ENCODE measurements around the gene AKR1C2. TPM values are rescaled to one million over a fixed set of nuclear protein-coding genes. Genes with fewer than 3 reads are reported as not detected.
"Not testable (repeated sequence)": the region's sequence is repeated elsewhere in the genome, so short reads cannot be mapped to it uniquely, and the experiment has no call there.

Gene AKR1C2
- total RNA-seq, 1 donor from 2014 or later = not detected

DNA sequence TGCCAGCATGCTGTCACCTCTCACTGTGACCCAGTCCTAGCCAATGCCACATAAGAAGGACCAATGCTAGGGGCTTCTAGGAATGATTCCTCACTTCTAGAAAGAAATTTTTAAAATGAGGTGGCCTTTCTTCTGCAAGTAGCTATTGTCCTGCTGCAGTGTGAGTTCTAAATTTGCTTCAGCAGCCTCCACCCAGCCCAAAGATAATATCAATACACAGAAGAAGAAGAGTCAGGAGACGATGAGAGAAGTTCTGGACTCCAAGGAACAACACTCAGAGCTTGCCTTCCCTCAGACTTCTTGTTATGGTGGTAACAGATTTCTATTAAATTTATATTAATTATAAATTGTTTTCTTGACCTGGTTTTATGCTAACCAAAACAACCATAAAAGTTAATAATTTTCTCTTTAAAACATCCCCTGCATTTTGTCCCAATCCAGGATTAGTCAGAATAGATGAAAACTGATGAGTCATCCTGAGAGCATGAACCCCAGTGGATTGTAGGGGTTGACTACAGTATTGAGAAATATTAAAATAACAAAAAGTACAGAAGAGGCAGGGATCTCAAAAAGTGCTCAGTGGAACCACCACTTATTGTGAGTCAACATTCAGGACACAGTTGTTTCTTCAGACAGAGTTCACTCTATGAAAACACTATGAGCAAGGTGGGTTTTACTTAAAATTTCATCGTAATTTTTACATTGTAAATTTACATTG is 29.6 kb upstream of the AKR1C2 start:
- no peak overlapping the region for H3K4me3 Mint-ChIP-seq
- no peaks in the 10 kb centered on the region for H3K27me3 Mint-ChIP-seq
- ATAC-seq (ENCODE audit: low read depth) (no peak), DNase-seq (no peak)
- no peaks in the 10 kb centered on the region for H3K4me1 Mint-ChIP-seq
- H3K36me3 Mint-ChIP-seq (ENCODE audit: low read depth) = no peaks in the 10 kb centered on the region
- POLR2A ChIA-PET = no interaction called here
- intact Hi-C loops (cut with micrococcal nuclease) = no loop called here
- CTCF ChIA-PET = no interaction called here
- TF ChIP-seq, protein P1, sequence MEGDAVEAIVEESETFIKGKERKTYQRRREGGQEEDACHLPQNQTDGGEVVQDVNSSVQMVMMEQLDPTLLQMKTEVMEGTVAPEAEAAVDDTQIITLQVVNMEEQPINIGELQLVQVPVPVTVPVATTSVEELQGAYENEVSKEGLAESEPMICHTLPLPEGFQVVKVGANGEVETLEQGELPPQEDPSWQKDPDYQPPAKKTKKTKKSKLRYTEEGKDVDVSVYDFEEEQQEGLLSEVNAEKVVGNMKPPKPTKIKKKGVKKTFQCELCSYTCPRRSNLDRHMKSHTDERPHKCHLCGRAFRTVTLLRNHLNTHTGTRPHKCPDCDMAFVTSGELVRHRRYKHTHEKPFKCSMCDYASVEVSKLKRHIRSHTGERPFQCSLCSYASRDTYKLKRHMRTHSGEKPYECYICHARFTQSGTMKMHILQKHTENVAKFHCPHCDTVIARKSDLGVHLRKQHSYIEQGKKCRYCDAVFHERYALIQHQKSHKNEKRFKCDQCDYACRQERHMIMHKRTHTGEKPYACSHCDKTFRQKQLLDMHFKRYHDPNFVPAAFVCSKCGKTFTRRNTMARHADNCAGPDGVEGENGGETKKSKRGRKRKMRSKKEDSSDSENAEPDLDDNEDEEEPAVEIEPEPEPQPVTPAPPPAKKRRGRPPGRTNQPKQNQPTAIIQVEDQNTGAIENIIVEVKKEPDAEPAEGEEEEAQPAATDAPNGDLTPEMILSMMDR (IDR thresholded peaks at IDR 0.05) = no peak
- H3K27ac Mint-ChIP-seq = no peak overlapping the region
- H3K9me3 Mint-ChIP-seq = peaks cover 40% of the 10 kb centered on the region

DNA sequence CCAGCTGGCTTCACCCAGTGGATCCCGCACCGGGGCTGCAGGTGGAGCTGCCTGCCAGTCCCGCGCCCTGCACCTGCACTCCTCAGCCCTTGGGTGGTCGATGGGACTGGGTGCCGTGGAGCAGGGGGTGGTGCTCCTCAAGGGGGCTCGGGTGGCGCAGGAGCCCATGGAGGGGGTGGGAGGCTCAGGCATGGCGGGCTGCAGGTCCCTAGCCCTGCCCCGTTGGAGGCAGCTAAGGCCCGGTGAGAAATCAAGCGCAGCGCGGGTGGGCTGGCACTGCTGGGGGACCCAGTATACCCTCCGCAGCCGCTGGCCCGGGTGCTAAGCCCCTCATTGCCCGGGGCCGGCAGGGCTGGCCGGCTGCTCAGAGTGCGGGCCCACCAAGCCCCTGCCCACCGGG is 28.8 kb upstream of the AKR1C2 start:
- POLR2A ChIA-PET; H3K4me1 Mint-ChIP-seq; DNase-seq; ATAC-seq (ENCODE audit: low read depth); CTCF ChIA-PET; H3K4me3 Mint-ChIP-seq; intact Hi-C loops (cut with micrococcal nuclease); H3K27me3 Mint-ChIP-seq; H3K27ac Mint-ChIP-seq; H3K36me3 Mint-ChIP-seq (ENCODE audit: low read depth): not testable (repeated sequence)
- H3K9me3 Mint-ChIP-seq = peaks cover 41% of the 10 kb centered on the region

DNA sequence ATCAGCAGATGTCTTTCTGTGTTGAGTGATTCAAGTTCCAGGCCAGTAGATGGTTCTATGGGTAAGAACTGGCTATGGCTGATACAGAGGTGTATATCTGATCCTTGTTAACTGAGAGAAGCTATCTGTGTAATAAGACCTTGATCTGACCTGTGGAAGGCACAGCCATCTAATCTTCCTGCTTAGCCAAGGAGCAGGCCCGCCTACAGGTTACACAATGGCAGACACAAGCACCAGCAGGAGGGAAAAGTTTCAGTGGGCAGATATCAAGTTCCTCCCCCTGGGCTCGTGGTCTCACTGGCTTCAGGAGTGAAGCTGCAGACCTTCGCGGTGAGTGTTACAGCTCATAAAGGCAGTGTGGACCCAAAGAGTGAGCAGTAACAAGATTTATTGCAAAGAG is 27.9 kb upstream of the AKR1C2 start:
- POLR2A ChIA-PET; DNase-seq; H3K4me1 Mint-ChIP-seq; H3K36me3 Mint-ChIP-seq (ENCODE audit: low read depth); CTCF ChIA-PET; H3K4me3 Mint-ChIP-seq; intact Hi-C loops (cut with micrococcal nuclease); H3K27me3 Mint-ChIP-seq; H3K27ac Mint-ChIP-seq; ATAC-seq (ENCODE audit: low read depth): not testable (repeated sequence)
- H3K9me3 Mint-ChIP-seq = peaks cover 41% of the 10 kb centered on the region

DNA sequence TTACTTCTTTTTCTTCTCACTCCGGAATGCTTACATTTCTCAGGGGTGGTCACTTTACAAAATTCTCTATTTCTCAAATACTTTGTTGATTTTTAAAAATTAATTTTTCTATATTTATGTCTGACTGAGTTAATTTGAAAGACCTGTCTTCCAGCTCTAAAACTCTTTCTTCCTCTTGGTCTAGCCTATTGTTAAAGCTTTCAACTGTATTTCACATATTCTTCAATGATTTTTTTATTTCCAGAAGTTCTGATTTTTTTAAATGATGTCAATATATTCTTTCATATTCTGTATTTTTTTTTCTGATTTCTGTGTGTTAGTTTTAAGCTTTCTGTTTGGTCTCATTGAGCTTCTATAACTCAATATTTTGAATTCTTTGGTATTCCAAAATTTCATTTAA is 27.3 kb upstream of the AKR1C2 start:
- Mint-ChIP-seq H3K36me3 (ENCODE audit: low read depth) (no peaks in the 10 kb centered on the region), H3K9me3 (peaks cover 41% of the 10 kb centered on the region), H3K27me3 (no peaks in the 10 kb centered on the region)

DNA sequence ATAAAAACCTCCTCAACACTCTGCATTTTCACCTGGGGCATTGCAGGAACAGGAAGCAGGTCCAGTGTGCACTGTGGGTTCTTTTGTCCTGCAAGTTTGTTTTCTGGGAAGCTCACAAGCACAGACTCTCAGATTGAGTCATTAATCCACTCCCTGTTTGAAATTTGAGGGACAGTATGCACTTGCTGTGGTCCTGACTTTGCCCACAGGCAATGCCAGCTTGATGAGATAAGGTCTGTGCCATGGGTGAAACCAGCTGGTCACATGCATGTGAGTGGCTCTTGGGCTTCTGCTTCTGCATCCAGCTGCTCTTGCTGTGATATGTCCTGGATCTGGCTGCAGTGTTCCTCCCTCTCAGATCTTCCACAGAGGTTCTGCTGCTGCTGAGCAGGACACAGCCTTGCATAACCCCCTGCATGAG is 21.8 kb upstream of the AKR1C2 start:
- intact Hi-C loops (cut with micrococcal nuclease); POLR2A ChIA-PET; H3K27ac Mint-ChIP-seq; H3K4me3 Mint-ChIP-seq; DNase-seq; ATAC-seq (ENCODE audit: low read depth); H3K27me3 Mint-ChIP-seq; H3K36me3 Mint-ChIP-seq (ENCODE audit: low read depth); CTCF ChIA-PET; H3K4me1 Mint-ChIP-seq: not testable (repeated sequence)
- peaks cover 11% of the 10 kb centered on the region for H3K9me3 Mint-ChIP-seq

More for the DNA sequence above, 27.3 kb upstream of the AKR1C2 start:
- intact Hi-C loops (cut with micrococcal nuclease) = no loop called here
- Mint-ChIP-seq H3K4me3 (no peak overlapping the region), H3K4me1 (peaks cover under 1% of the 10 kb centered on the region), H3K27ac (no peak overlapping the region)
- DNase-seq (no peak), ATAC-seq (ENCODE audit: low read depth) (no peak)
- ChIA-PET POLR2A (no interaction called here), CTCF (no interaction called here)
- TF ChIP-seq, protein P1 (IDR thresholded peaks at IDR 0.05) = no peak

DNA sequence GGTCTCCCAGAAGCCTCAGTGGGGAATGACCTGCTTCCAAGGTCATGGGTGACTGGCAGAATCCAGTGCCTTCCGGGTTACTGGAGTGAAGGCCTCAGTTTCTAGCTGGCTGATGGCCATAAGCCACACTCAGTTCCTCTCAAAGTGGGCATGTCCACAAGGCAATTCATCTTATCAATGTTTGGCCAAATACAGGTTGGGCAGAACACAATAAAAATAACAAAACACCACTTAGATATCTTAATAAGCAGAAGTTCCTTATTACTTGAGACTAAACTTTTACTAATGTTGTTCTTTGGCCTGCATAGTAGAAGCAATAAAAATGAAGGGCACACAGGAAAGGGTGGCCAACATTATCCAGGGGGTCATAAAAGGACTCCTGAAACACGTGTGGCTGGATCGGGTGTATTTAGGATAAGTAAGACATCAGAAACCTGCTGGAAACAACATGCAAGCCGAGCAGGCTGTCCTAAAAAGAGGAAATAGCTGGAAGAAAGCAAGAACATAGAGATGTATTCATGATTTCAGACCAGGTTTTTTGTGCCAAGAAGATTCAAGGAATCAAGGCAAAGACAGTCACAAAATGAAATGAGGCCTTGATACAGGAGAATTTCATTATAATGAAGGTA is 19.6 kb upstream of the AKR1C2 start:
- CTCF ChIA-PET = no interaction called here
- H3K27ac Mint-ChIP-seq = no peak overlapping the region
- DNase-seq (no peak), ATAC-seq (ENCODE audit: low read depth) (no peak)
- no peaks in the 10 kb centered on the region for H3K36me3 Mint-ChIP-seq (ENCODE audit: low read depth)
- no peaks in the 10 kb centered on the region for H3K27me3 Mint-ChIP-seq
- peaks cover 7% of the 10 kb centered on the region for H3K4me1 Mint-ChIP-seq
- H3K4me3 Mint-ChIP-seq = no peak overlapping the region
- peaks cover 1% of the 10 kb centered on the region for H3K9me3 Mint-ChIP-seq
- intact Hi-C loops (cut with micrococcal nuclease) = no loop called here
- POLR2A ChIA-PET = no interaction called here
- TF ChIP-seq, protein P1 (IDR thresholded peaks at IDR 0.05) = no peak

DNA sequence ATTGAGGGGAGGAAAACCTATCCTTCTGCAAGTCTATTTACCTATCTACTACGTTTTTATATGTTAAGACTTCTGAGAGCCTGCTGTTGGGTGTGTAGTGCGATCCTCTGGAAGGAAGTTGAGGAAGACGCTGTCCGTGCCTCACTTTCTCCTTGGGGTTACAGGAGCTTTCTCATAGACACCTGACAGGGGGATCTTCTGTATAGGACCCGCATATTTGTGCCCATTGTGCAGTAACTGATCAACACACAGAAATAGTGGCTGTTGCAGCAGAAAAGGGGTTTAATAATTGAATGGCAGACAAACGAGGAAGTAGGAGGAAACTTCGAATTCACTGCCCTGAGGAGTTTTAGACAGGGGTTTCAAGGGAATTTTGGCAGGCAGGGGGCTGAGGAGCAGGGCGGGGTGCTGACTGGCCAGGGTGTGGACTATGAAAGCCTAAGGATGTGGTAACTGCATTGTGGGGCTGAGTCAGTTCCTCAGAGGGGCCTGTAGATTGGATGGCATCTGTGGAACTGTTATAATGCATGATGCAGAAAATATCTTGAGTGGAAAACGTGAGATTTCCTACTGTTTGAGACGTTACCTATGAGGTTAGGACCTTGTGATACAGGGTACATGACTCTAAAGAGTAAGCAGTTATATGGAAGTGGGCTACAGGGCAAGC is 18.1 kb upstream of the AKR1C2 start:
- H3K27ac Mint-ChIP-seq = not testable (repeated sequence)

DNA sequence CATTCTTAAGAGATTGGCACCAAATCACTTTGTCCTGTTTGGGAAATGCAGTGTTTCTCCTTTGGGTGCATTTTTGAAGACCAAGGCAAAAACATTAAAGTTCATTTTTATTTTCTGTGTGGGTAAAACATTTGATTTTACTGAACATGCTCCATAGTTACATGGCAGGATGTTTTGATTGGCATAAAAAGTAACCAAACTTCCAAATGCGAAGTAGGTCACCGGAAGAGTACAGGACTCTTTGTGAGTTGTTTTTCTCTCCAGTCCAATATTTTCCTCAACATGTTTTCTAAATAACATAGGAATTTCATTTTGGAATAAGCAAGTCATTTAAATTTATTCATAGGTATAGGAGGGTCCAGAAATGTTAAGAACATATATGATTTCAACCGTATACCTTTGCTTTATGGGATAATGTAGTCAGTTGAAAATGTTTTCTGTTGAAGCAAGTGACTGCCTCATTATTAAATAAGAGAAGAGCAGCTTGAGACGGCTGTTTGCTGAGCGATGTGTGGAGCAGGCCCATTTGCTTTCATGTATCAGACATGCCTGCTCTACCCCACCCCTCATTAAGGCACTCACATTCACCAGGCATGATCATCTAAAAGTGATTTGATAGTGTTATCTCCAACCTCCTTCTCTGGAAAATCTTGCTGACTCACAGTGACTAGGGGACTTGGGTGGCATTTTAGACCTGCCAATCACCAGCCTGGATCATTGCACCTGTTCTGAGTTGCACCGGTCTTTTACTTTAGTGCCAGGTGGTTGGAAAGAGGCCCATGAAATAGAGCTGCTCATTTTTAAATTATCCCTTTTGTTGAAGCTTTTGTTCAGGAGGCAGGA is 16.3 kb upstream of the AKR1C2 start:
- H3K27me3 Mint-ChIP-seq; H3K27ac Mint-ChIP-seq; H3K4me1 Mint-ChIP-seq; DNase-seq; H3K36me3 Mint-ChIP-seq (ENCODE audit: low read depth); POLR2A ChIA-PET; H3K4me3 Mint-ChIP-seq; intact Hi-C loops (cut with micrococcal nuclease); CTCF ChIA-PET; H3K9me3 Mint-ChIP-seq; ATAC-seq (ENCODE audit: low read depth): not testable (repeated sequence)

More for the DNA sequence above, 18.1 kb upstream of the AKR1C2 start:
- H3K36me3 Mint-ChIP-seq (ENCODE audit: low read depth); POLR2A ChIA-PET; H3K27me3 Mint-ChIP-seq; ATAC-seq (ENCODE audit: low read depth); DNase-seq; intact Hi-C loops (cut with micrococcal nuclease); H3K4me1 Mint-ChIP-seq; H3K4me3 Mint-ChIP-seq; H3K9me3 Mint-ChIP-seq; CTCF ChIA-PET: not testable (repeated sequence)
